Body of pancreas (tissue), 4 donors: ENCODE data around the gene FBXO31. TPM values are rescaled to one million over a fixed set of nuclear protein-coding genes. Genes with fewer than 3 reads are reported as not detected.

ENCODE experiments used
- ATAC-seq: fragments of 150-250 bp; one replicate; pipeline ENCODE4 v1.9.1; 2016
- DNase-seq, 4 donors: peaks; one replicate each; pipeline ENCODE4 v3.0.0-alpha.2; 2019
- H3K27ac ChIP-seq, 4 donors: fragments of 200-600 bp; sonication (generic); 1 replicate in 3 of 4; 2 replicates in 1 of 4; pipeline versions ENCODE4 v1.5.1 to v1.6.1; 2016 to 2019; ENCODE audit warnings: mild to moderate bottlenecking in 1 of 4, mixed read lengths in 1 of 4, moderate library complexity in 1 of 4
- H3K27me3 ChIP-seq, 2 donors: fragments of 200-600 bp; sonication (generic); one replicate each; pipeline ENCODE4 v1.6.0; 2016; ENCODE audit warnings: mild to moderate bottlenecking in 1 of 2
- H3K36me3 ChIP-seq, 2 donors: fragments of 200-600 bp; sonication (generic); replicated peaks in 1 of 2; 2 replicates each; pipeline ENCODE4 v1.5.1; 2016; ENCODE audit warnings: low read depth in 2 of 2; ENCODE audit not compliant: insufficient read depth in 1 of 2
- H3K4me1 ChIP-seq: fragments of 200-600 bp; sonication (generic); one replicate; pipeline ENCODE4 v1.6.0; 2016
- H3K4me3 ChIP-seq, 2 donors: fragments of 200-600 bp; sonication (generic); 1 replicate in 1 of 2; 2 replicates in 1 of 2; pipeline ENCODE4 v1.5.1; 2016 to 2019
- H3K9me3 ChIP-seq, 3 donors: fragments of 200-600 bp; sonication (generic); 1 replicate in 2 of 3; 2 replicates in 1 of 3; pipeline ENCODE4 v1.5.1; 2016
- POLR2A ChIP-seq, 3 donors: fragments of 450-650 bp; IDR thresholded peaks; one replicate each; pipeline ENCODE4 v1.6.1; 2016; ENCODE audit warnings: antibody characterized with exemption in 3 of 3, mild to moderate bottlenecking in 2 of 3
- WGBS, 2 donors: methylation state at CpG; one replicate each; pipeline ENCODE4 v1.1.5; 2017; 5-methylcytosine and 5-hydroxymethylcytosine counted together
- intact Hi-C: fragments of 100-400 bp; cut with DNase I; formaldehyde crosslinking; loops from one replicate; pipeline ENCODE4 v1.15.1; 2023
- total RNA-seq, 2 donors: library from RNA; depleted of rRNA; stranded (reverse); fragments of >200 nt; gene quantifications; one replicate each; pipeline ENCODE4 v1.1.0, GENCODE V29; 2016
- TF ChIP-seq, protein P1 (sequence below), 7 experiments: fragments of 450-650 bp in 4 of 7; fragments of 200-600 bp in 3 of 7; sonication (generic) in 3 of 7; IDR thresholded peaks; one replicate each; pipeline ENCODE4 v1.5.1; 2016 to 2019; ENCODE audit warnings: antibody characterized with exemption in 7 of 7

Gene FBXO31
- total RNA-seq, 2 donors from 2014 or later, result 35.5 to 46.8 TPM

DNA sequence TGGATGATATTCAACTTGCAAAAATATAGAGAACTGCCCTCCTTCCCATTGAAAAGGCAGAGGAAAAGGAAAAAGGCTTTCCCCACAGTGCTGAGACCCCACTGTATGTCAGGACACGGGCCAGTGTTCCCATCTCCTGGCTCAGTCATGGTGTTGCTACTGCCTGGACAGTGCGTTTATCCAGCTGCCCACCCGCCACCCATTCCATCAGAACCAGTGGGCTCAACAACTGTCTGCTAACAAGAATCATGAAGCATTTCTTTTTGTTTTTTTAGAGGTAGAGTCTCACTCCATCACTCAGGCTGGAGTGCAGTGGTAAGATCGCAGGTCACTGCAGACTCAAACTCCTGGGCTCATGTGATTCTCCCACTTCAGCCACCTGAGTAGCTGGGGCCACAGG lies 11.3 kb downstream of the FBXO31 start:
- peaks cover 14% of the 10 kb centered on the region for H3K4me1 ChIP-seq
- H3K27me3 ChIP-seq, result no peaks in the 10 kb centered on the region
- ATAC-seq, result no peak
- WGBS, 2 donors, result 87 to 98% methylated on average over 4 of the region's 4 CpGs
- H3K9me3 ChIP-seq, result no peaks in the 10 kb centered on the region
- intact Hi-C loops, result no loop called here
- no peaks in the 10 kb centered on the region for H3K36me3 ChIP-seq
- TF ChIP-seq, protein P1, sequence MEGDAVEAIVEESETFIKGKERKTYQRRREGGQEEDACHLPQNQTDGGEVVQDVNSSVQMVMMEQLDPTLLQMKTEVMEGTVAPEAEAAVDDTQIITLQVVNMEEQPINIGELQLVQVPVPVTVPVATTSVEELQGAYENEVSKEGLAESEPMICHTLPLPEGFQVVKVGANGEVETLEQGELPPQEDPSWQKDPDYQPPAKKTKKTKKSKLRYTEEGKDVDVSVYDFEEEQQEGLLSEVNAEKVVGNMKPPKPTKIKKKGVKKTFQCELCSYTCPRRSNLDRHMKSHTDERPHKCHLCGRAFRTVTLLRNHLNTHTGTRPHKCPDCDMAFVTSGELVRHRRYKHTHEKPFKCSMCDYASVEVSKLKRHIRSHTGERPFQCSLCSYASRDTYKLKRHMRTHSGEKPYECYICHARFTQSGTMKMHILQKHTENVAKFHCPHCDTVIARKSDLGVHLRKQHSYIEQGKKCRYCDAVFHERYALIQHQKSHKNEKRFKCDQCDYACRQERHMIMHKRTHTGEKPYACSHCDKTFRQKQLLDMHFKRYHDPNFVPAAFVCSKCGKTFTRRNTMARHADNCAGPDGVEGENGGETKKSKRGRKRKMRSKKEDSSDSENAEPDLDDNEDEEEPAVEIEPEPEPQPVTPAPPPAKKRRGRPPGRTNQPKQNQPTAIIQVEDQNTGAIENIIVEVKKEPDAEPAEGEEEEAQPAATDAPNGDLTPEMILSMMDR (IDR thresholded peaks at IDR 0.05), result no peak
- TF ChIP-seq POLR2A (IDR thresholded peaks at IDR 0.05), result no peak
- H3K4me3 ChIP-seq, result no peak overlapping the region
- DNase-seq, result no peak
- no peak overlapping the region for H3K27ac ChIP-seq

DNA sequence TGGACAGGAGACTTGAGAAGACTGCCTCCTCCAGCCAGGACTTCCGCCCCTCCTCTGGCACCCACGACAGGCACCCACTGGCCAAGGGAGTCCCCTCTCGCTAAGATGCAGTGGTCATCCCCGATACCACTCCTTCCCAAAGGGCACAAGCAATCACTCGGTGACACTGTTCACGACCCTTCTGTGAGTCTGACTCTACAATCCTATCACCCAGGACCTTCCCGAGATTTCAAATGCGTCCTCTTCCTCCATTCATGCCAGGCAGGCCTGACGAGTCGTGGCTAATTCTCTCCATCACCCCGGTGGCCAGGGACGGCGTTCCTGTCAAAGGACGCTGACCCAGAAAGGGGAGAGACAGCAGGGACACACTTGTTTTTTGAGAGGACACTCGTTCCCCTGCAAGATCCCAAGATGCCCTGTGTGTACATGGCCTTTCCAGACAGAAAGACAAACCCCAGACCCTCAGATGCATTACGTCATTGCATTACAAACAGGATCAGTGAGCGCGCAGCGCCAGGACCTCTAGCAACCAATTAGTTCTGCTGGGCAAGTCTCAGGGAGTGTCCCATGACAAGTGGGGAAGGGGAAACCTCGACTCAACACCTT lies 12.2 kb downstream of the FBXO31 start:
- H3K27ac ChIP-seq, result no peak overlapping the region
- peaks cover 7% of the 10 kb centered on the region for H3K4me1 ChIP-seq
- no peak overlapping the region for H3K4me3 ChIP-seq
- intact Hi-C loops, result no loop called here
- DNase-seq, result no peak
- H3K9me3 ChIP-seq, result no peaks in the 10 kb centered on the region
- no peaks in the 10 kb centered on the region for H3K27me3 ChIP-seq
- WGBS, 2 donors, result 83 to 85% methylated on average over 19 to 20 of the region's 20 CpGs
- ATAC-seq, result no peak
- no peak for TF ChIP-seq POLR2A (IDR thresholded peaks at IDR 0.05)
- TF ChIP-seq, protein P1 (IDR thresholded peaks at IDR 0.05), result no peak
- no peaks in the 10 kb centered on the region for H3K36me3 ChIP-seq

DNA sequence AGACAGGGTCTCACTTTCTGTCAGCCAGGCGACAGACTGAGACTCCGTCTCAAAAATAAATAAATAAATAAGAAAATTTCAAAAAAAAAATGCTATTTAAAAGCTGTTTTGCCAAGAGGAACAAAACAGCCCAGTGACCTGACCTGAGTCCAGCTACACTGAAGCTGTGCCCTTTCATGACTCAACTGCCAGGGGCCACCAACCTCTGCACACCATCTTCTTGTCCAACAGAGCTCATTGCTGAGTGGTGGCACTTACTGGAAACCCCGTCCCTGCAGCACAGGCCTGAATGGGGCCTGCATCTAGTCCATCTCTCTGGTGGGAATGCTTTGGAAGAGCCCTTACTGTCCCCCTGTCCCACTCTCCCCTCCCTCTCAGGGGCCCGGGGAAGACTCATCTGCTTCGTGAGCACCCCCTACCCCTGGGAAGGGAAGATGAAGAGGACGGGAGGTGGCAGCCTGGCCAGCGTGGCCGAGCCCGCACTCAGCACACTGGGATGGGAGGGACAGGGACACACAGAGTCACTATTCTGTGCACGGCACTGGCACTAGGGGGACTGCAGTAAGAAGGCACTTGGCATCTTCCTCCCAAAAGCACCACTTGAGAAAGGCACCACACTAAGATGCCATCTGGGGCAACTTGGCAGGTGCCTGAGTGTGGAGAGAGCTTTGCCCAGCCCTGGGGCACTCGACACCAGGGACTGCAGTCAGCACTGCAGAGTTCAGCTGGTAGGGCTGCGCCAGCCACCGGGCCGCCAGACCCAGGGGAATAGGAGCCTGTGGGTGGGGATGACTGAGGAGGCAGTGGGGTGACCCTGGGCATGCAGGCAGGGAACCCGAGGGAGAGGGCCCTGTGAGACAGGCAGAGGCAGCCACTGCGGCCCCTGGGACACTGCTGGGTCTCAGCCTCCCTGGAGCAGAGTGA lies 13.5 kb downstream of the FBXO31 start:
- DNase-seq (no peak), ATAC-seq (no peak)
- Histone ChIP-seq H3K4me3 (no peak overlapping the region), H3K36me3 (no peaks in the 10 kb centered on the region), H3K27ac (no peak overlapping the region), H3K27me3 (no peaks in the 10 kb centered on the region), H3K4me1 (no peaks in the 10 kb centered on the region), H3K9me3 (no peaks in the 10 kb centered on the region)
- intact Hi-C loops, result no loop called here
- TF ChIP-seq POLR2A (IDR thresholded peaks at IDR 0.05), result no peak
- TF ChIP-seq, protein P1 (IDR thresholded peaks at IDR 0.05), result no peak
- 85 to 88% methylated on average over 5 to 14 of the region's 16 CpGs for WGBS, 2 donors

DNA sequence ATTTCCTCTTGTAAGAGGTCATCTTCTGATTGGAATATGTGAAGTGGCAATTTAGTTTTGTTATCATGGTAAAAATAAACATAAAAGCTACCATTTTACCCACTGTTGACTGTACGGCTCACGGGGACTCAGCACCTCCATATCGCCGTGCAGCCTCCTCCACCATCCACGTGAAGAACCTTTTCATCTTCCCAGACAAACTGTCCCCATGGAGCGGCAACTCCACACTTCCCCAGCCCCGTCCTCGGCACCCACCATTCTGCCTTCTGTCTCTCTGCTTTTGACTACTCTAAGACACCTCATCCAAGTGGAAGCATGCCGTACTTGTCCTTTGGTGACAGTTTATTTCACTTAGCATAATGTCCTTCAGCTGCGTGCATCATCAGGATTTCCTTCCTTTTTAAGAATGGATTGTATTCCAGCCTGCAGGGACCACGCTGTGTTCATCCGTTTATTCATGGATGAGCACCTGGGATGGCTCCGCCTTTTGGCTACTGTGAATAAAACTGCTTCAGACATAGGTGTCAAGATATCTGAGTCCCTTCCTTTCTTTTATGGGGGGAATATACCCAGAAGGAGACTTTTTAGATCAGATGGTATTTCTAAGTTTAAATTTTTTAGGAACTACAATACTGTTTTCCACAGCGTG lies 14.3 kb downstream of the FBXO31 start:
- 86 to 88% methylated on average over 14 of the region's 14 CpGs for WGBS, 2 donors
- ATAC-seq, result no peak
- no peak for DNase-seq

More for the DNA sequence above, 14.3 kb downstream of the FBXO31 start:
- intact Hi-C loops, result no loop called here
- TF ChIP-seq, protein P1 (IDR thresholded peaks at IDR 0.05), result no peak
- TF ChIP-seq POLR2A (IDR thresholded peaks at IDR 0.05), result no peak
- Histone ChIP-seq H3K4me1 (peaks cover 5% of the 10 kb centered on the region), H3K4me3 (no peak overlapping the region), H3K27ac (peak overlapping the region in 1 of 4 donors; percentile 40), H3K36me3 (no peaks in the 10 kb centered on the region), H3K27me3 (no peaks in the 10 kb centered on the region), H3K9me3 (no peaks in the 10 kb centered on the region)
